Thoracic aorta (tissue), 2 donors: ENCODE results near the gene TIMELESS. TPM values are rescaled to one million over a fixed set of nuclear protein-coding genes. Genes with fewer than 3 reads are reported as not detected.
A peak's percentile ranks its signal among the peaks of the same experiment; 100 is the strongest.
"Not testable (repeated sequence)": the region's sequence is repeated elsewhere in the genome, so short reads cannot be mapped to it uniquely, and the experiment has no call there.

Experiments
- ATAC-seq: fragments of 150-250 bp; one replicate; pipeline ENCODE4 v1.8.0; 2017; ENCODE audit warnings: low read depth; ENCODE audit not compliant: insufficient number of reproducible peaks, low FRiP score
- DNase-seq: peaks from one replicate; pipeline ENCODE4 v3.0.0-alpha.2; 2020; ENCODE audit warnings: low spot score
- H3K27ac ChIP-seq, 2 donors: fragments of 200-600 bp; sonication (generic); 1 replicate in 1 of 2; 2 replicates in 1 of 2; pipeline ENCODE4 v1.5.1; 2016; ENCODE audit warnings: mild to moderate bottlenecking in 2 of 2, moderate library complexity in 2 of 2
- H3K27me3 ChIP-seq: fragments of 200-600 bp; sonication (generic); replicated peaks from 2 replicates; pipeline ENCODE4 v1.6.0; 2016; ENCODE audit warnings: mild to moderate bottlenecking; ENCODE audit not compliant: insufficient read depth
- H3K36me3 ChIP-seq: fragments of 200-600 bp; sonication (generic); one replicate; pipeline ENCODE4 v1.5.1; 2016
- H3K4me1 ChIP-seq, 2 donors: fragments of 200-600 bp; sonication (generic); 1 replicate in 1 of 2; 2 replicates in 1 of 2; pipeline versions ENCODE4 v1.5.1 to v1.6.0; 2016; ENCODE audit warnings: low read depth in 2 of 2, mild to moderate bottlenecking in 1 of 2; ENCODE audit not compliant: control insufficient read depth in 1 of 2
- H3K4me3 ChIP-seq: fragments of 200-600 bp; sonication (generic); 2 replicates; pipeline ENCODE4 v1.5.1; 2016; ENCODE audit warnings: mild to moderate bottlenecking
- H3K9me3 ChIP-seq: fragments of 200-600 bp; sonication (generic); 2 replicates; pipeline ENCODE4 v1.5.1; 2016
- total RNA-seq, 2 donors: library from RNA; depleted of rRNA; stranded (reverse); fragments of >200 nt; gene quantifications; one replicate each; pipeline versions ENCODE4 v1.1.0 to v1.2.3, GENCODE V29; 2016
- TF ChIP-seq, protein P1 (sequence below): fragments of 200-600 bp; sonication (generic); IDR thresholded peaks from one replicate; pipeline ENCODE4 v1.5.1; 2019; ENCODE audit warnings: antibody characterized with exemption

Gene TIMELESS
- total RNA-seq, 2 donors from 2014 or later = 3.0 to 4.4 TPM

DNA sequence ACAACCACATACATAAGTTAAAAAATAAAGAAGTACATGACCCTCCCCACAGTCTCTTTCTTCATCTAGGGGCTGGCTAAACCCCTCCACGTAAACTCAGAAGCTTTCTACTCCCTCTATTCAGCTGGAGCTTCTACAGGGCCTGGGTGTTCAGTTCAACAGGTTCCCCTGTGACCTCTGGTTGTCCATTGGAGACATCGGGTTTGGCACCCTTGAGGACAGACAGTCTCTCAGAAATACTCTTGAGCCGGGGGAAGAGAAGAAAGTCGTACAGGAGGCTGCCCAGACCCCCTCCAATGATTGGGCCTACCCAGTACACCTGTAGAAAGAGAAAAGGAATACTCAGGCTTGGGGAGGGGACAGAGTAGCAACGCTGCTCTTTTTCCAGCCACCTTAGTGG is 1.9 kb upstream of the TIMELESS start:
- Histone ChIP-seq H3K36me3 (no peaks in the 10 kb centered on the region), H3K4me3 (no peak overlapping the region), H3K27me3 (no peaks in the 10 kb centered on the region), H3K27ac (no peak overlapping the region), H3K4me1 (peaks cover 4 to 8% of the 10 kb centered on the region in 2 donors), H3K9me3 (no peaks in the 10 kb centered on the region)
- TF ChIP-seq, protein P1, sequence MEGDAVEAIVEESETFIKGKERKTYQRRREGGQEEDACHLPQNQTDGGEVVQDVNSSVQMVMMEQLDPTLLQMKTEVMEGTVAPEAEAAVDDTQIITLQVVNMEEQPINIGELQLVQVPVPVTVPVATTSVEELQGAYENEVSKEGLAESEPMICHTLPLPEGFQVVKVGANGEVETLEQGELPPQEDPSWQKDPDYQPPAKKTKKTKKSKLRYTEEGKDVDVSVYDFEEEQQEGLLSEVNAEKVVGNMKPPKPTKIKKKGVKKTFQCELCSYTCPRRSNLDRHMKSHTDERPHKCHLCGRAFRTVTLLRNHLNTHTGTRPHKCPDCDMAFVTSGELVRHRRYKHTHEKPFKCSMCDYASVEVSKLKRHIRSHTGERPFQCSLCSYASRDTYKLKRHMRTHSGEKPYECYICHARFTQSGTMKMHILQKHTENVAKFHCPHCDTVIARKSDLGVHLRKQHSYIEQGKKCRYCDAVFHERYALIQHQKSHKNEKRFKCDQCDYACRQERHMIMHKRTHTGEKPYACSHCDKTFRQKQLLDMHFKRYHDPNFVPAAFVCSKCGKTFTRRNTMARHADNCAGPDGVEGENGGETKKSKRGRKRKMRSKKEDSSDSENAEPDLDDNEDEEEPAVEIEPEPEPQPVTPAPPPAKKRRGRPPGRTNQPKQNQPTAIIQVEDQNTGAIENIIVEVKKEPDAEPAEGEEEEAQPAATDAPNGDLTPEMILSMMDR = no peak
- no peak for ATAC-seq
- DNase-seq = no peak

DNA sequence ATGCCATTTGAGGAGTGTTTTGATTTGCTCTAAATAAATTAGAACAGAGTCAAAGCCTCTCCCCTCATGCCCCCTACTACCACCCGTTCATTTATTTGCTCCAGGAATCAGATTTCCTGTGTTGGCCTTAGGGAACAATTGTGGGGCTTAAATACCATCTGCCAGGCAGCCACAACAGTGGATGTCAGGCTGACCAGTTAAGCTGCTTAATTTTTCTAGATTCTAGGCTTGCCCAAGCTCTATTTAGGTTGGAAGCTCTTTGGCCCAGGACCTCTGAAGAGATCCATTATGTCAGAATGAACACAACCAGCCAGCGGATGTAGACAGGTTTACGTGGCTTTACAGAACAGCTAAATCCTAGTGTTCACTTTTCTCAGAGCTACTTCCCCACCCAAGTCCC is 1.0 kb upstream of the TIMELESS start:
- Histone ChIP-seq H3K9me3 (no peaks in the 10 kb centered on the region), H3K36me3 (no peaks in the 10 kb centered on the region), H3K27ac (peak overlapping the region in 1 of 2 donors; percentile 82), H3K4me3 (no peak overlapping the region), H3K4me1 (peaks cover 4 to 8% of the 10 kb centered on the region in 2 donors), H3K27me3 (no peaks in the 10 kb centered on the region)
- DNase-seq (no peak), ATAC-seq (no peak)
- TF ChIP-seq, protein P1 = no peak

DNA sequence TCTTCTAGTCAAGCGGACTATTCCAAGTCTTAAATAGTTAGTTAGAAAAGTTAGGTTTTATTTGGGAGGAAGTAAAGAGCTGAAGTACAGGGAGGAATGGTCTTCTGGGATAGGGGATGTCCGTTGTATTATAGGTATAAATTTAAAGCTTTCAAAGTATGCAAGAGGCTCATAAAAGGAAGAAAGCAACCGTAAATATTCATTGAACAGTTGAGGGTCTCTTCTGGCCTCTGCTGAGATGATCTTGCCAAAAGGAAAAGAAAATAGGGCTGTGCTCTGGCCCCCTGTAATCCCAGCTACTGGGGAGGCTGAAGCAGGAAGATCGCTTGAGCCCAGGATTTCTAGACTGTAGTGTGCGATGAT is 377 bp upstream of the TIMELESS start:
- ATAC-seq = no peak
- H3K9me3 ChIP-seq = no peaks in the 10 kb centered on the region
- peak overlapping the region; percentile 72 to 82 for H3K27ac ChIP-seq
- no peak for DNase-seq
- H3K27me3 ChIP-seq = no peaks in the 10 kb centered on the region
- H3K4me1 ChIP-seq = peaks cover 4 to 8% of the 10 kb centered on the region in 2 donors
- no peaks in the 10 kb centered on the region for H3K36me3 ChIP-seq
- H3K4me3 ChIP-seq = peak overlapping the region; percentile 93
- TF ChIP-seq, protein P1 = no peak

DNA sequence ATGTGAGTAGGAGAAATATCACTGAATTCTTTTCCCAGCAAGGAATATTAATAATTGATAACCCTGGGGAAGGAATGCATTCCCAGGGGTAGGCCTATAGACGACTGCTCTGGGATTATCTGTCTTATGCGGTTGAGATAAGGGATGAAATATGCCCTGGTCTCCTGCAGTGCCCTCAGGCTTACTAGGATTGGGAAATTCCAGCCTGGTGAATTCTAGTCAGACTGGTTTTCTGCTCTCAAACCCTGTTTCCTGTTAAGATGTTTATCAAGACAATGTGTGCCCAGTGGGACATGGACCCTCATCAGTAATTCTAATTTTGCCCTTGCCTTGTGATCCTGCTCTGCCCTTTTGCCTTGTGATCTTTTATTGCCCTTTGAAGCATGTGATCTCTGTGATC is 6.0 kb downstream of the TIMELESS start:
- H3K36me3 ChIP-seq, DNase-seq, H3K27me3 ChIP-seq, ATAC-seq, H3K9me3 ChIP-seq, H3K4me3 ChIP-seq, H3K27ac ChIP-seq, H3K4me1 ChIP-seq: not testable (repeated sequence)

DNA sequence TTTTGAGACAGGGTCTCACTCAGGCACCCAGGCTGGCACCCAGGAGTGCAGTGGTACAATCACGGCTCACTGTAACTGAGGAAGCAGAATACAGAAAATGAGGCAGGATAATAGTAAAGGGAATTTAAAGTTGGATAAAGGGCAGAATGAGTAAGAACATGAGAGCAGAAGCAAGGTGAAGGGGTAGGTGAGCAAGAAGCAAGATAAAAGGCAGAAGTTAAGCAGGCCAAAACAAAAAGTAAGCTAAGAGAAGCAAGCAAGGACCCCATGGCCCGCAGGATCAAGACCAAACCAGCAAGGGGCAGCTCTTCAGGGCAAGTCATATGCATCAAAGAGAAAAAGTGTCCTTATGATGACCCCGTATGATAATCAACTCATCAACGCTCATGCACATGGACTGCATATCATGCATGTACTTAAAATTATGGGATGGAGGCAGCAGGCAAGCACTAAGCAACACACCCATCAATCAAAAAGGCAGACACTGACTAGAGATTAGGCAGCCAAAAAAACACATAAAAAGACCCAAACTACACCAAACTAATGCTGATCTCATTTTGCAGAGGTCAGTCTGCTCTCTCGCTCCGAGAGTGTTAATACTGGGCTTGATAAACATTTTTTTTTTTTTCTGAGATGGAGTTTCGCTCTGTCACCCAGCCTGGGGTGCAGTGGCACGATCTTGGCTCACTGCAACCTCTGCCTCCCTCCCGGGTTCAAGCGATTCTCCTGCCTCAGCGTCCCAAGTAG is 11.6 kb downstream of the TIMELESS start:
- Histone ChIP-seq H3K27ac (no peak overlapping the region), H3K36me3 (no peaks in the 10 kb centered on the region), H3K27me3 (no peaks in the 10 kb centered on the region), H3K9me3 (no peaks in the 10 kb centered on the region), H3K4me1 (no peaks in the 10 kb centered on the region), H3K4me3 (no peak overlapping the region)
- DNase-seq (no peak), ATAC-seq (no peak)
- TF ChIP-seq, protein P1 = no peak

DNA sequence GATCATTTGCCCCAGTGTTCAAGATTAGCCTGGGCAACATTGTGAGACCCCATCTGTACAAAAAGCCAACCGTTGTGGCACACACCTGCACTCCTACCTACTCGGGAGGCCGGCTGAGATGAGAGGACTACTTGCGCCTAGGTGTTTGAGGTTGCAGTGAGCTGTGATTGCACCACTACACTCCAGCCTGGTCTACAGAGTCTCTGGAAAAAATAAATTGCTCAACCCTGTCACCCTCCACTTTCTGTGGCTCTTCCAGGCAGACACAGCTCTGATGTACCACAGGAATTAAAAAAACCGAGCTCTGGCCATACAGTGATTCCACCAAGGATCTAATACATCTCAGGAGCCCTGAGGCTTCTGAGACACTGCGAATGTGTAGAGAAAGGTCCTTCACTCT is 14.4 kb downstream of the TIMELESS start:
- TF ChIP-seq, protein P1 = no peak
- Histone ChIP-seq H3K27me3 (no peaks in the 10 kb centered on the region), H3K9me3 (no peaks in the 10 kb centered on the region), H3K4me1 (no peaks in the 10 kb centered on the region), H3K27ac (no peak overlapping the region), H3K4me3 (no peak overlapping the region), H3K36me3 (no peaks in the 10 kb centered on the region)
- DNase-seq (no peak), ATAC-seq (no peak)
